ENCODE data around the gene HAPLN2. TPM values are rescaled to one million over a fixed set of nuclear protein-coding genes. Genes with fewer than 3 reads are reported as not detected.
"Not testable (repeated sequence)": the region's sequence is repeated elsewhere in the genome, so short reads cannot be mapped to it uniquely, and the experiment has no call there.

The HAPLN2 gene
- total RNA-seq, 1 donor from 2014 or later: 1.4 TPM

DNA sequence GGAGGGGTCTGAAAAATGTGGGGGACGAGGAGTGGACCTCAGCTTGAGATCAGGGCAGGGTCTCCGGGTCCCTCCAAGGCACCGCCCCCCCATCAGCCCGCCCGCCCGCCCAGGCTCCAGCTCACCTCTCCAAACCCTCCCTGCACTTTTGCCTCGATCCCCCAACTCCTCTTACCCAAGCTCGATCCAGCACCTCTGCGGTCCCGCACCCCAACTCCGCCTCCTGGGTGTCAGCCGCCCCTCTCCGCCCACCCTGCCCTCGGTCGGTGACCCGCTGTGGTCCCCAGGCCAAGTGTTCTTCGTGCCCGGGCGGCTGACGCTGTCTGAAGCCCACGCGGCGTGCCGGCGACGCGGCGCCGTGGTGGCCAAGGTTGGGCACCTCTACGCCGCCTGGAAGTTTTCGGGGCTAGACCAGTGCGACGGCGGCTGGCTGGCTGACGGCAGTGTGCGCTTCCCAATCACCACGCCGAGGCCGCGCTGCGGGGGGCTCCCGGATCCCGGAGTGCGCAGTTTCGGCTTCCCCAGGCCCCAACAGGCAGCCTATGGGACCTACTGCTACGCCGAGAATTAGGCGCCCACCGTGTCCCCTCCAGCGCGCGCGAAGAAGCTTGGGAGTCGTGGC lies 5.7 kb downstream of the HAPLN2 start:
- Histone ChIP-seq H3K27ac (no peak overlapping the region), H3K4me1 (peaks cover 8 to 17% of the 10 kb centered on the region in 2 donors), H3K27me3 (peaks cover 29% of the 10 kb centered on the region), H3K4me3 (peak overlapping the region; percentile 31 to 62), H3K36me3 (no peaks in the 10 kb centered on the region), H3K9me3 (no peaks in the 10 kb centered on the region)
- no peak for DNase-seq (ENCODE audit: low spot score in 2 of 2)
- TF ChIP-seq, protein P1, sequence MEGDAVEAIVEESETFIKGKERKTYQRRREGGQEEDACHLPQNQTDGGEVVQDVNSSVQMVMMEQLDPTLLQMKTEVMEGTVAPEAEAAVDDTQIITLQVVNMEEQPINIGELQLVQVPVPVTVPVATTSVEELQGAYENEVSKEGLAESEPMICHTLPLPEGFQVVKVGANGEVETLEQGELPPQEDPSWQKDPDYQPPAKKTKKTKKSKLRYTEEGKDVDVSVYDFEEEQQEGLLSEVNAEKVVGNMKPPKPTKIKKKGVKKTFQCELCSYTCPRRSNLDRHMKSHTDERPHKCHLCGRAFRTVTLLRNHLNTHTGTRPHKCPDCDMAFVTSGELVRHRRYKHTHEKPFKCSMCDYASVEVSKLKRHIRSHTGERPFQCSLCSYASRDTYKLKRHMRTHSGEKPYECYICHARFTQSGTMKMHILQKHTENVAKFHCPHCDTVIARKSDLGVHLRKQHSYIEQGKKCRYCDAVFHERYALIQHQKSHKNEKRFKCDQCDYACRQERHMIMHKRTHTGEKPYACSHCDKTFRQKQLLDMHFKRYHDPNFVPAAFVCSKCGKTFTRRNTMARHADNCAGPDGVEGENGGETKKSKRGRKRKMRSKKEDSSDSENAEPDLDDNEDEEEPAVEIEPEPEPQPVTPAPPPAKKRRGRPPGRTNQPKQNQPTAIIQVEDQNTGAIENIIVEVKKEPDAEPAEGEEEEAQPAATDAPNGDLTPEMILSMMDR (IDR thresholded peaks at IDR 0.05): no peak
- intact Hi-C loops (cut with DNase I): no loop called here

DNA sequence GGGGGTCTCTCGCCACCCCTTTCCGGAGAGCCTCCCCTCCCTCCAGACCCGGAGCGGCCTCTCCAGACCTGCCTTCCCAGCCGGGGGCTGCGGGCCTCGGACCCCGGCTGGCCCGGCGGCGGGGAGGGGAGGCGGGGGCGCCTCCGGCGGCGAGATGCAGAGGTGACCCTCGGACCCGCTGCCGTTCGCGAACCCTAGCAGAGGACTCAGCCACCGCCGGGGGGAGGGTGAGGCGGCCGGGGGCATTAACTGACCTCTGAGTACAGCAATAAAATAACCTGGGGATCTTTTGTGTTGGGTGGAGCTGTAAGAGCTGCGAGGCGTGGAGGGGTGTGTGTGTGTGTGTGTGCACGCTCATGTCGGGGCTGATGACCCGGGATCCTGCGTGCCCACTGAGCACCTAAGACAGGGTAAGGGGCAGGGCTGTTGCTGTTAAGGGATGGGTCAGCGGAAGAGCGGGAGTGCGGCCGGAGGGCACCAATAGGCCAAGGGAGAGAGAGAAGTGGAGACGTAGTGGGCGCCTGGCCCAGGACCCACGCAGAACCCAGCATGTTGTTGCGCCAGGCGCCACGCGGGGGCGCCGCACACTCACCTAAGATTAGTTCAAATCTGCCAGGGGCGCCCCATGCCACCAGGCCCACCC lies 6.3 kb downstream of the HAPLN2 start:
- Histone ChIP-seq H3K27me3 (peaks cover 29% of the 10 kb centered on the region), H3K4me3 (peak overlapping the region; percentile 31 to 62), H3K9me3 (no peaks in the 10 kb centered on the region), H3K4me1 (peaks cover 8 to 17% of the 10 kb centered on the region in 2 donors), H3K27ac (no peak overlapping the region), H3K36me3 (no peaks in the 10 kb centered on the region)
- TF ChIP-seq, protein P1 (IDR thresholded peaks at IDR 0.05): peak; percentile 67 to 80 (median 70)
- intact Hi-C loops (cut with DNase I): loop anchor here (1.0 kb wide), 1 partner anchor 32 kb away; no protein-coding TSS in a partner anchor
- DNase-seq (ENCODE audit: low spot score in 2 of 2): no peak

DNA sequence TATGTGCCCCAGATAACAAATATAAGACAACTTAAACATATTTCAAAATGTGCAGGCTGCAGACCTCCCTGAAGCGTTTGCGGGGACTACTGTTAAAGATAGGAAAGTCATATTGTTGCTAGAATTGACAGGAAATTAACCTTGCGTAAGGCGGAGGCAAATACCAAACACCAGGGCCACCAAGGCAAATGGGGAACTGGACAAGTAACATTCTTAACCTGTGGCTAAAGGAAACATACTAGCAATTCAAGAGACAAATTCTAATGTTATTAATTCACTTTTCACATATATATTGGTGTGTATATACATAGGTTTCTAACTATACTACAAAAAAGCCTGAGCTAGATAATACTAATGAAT lies 6.8 kb downstream of the HAPLN2 start:
- TF ChIP-seq, protein P1 (IDR thresholded peaks at IDR 0.05): no peak
- intact Hi-C loops (cut with DNase I): loop anchor here (1.0 kb wide), 1 partner anchor 31 kb away; no protein-coding TSS in a partner anchor
- peaks cover 29% of the 10 kb centered on the region for H3K27me3 ChIP-seq

DNA sequence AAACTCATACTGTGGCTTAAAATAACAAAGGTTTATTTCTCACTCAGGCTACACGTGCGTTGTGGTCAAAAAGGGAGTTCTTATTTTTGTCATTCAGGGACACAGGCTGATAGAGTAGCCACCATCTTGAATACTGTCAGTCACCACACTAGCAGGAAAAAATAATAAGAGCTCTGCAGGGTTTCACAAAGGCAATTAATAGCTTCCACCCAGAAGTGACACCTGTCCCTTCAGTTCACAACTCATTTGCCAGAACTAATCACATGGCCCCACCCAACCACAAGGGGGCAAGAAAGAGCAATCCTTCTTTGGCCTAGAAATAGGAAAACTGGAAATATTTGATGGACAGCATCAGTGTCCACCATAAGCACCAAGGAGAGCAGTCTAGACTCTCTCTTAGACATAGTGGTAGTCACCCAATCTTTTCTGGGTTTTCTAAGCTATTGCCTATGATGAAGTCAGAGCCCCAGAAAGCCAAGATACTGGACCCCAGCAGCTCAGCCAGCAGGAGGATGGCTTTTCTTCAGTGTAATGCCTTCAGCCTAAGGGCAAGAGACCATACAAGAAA lies 8.2 kb downstream of the HAPLN2 start:
- Histone ChIP-seq H3K4me1 (peaks cover 8 to 17% of the 10 kb centered on the region in 2 donors), H3K4me3 (no peak overlapping the region), H3K9me3 (no peaks in the 10 kb centered on the region), H3K27me3 (peaks cover 29% of the 10 kb centered on the region), H3K36me3 (no peaks in the 10 kb centered on the region), H3K27ac (no peak overlapping the region)
- TF ChIP-seq, protein P1 (IDR thresholded peaks at IDR 0.05): peak; percentile 18 to 53 (median 45)
- DNase-seq (ENCODE audit: low spot score in 2 of 2): no peak
- intact Hi-C loops (cut with DNase I): loop anchor here (1.0 kb wide), 1 partner anchor 51 kb away; no protein-coding TSS in a partner anchor

More for the DNA sequence above, 6.8 kb downstream of the HAPLN2 start:
- no peak for DNase-seq (ENCODE audit: low spot score in 2 of 2)
- no peaks in the 10 kb centered on the region for H3K9me3 ChIP-seq
- no peak overlapping the region for H3K27ac ChIP-seq
- no peaks in the 10 kb centered on the region for H3K36me3 ChIP-seq
- peak overlapping the region in 1 of 2 donors; percentile 62 for H3K4me3 ChIP-seq
- peaks cover 8 to 17% of the 10 kb centered on the region in 2 donors for H3K4me1 ChIP-seq

DNA sequence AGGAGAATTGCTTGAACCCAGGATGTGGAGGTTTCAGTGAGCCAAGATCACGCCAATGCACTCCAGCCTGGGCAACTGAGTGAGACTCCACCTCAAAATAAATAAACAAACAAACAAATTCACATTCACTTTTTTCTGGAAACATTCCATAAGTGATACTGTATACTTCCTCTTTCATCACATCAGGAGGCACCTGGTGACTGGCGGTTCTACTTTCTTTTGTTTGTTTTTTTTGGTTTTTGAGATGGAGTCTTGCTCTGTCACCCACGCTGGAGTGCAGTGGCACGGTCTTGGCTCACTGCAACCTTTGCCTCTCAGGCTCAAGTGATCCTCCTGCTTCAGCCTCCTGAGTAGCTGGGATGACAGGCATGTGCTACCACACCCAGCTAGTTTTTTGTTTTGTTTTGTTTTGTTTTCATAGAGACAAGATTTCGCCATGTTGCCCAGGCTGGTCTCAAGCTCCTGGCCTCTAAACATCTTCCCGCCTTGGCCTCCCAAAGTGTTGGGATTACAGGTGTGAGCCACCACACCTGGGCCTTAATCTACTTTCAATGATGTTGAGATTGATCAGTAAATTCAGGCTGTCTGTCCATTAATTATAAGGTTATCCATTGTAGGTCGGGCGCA lies 10.7 kb downstream of the HAPLN2 start:
- H3K27ac ChIP-seq: no peak overlapping the region
- H3K4me3 ChIP-seq: no peak overlapping the region
- H3K9me3 ChIP-seq: no peaks in the 10 kb centered on the region
- intact Hi-C loops (cut with DNase I): no loop called here
- H3K4me1 ChIP-seq: peaks cover 5 to 7% of the 10 kb centered on the region in 2 donors
- H3K36me3 ChIP-seq: no peaks in the 10 kb centered on the region
- H3K27me3 ChIP-seq: peaks cover 15% of the 10 kb centered on the region
- TF ChIP-seq, protein P1 (IDR thresholded peaks at IDR 0.05): no peak
- DNase-seq (ENCODE audit: low spot score in 2 of 2): no peak

DNA sequence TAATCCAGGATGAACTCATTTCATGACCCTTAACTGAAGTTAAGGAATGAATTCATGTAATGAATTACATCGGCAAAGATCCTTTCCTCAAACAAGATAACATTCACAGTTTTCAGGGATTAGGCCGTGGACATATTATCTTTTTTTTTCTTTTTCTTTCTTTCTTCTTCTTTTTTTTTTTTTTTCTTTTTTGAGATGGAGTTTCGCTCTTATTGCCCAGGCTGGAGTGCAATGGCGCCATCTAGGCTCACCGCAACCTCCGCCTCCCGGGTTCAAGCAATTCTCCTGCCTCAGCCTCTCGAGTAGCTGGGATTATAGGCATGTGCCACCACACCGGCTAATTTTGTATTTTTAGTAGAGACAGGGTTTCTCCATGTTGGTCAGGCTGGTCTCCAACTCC lies 11.9 kb downstream of the HAPLN2 start:
- H3K4me3 ChIP-seq; H3K4me1 ChIP-seq; H3K9me3 ChIP-seq; H3K27ac ChIP-seq; intact Hi-C loops (cut with DNase I); DNase-seq (ENCODE audit: low spot score in 2 of 2); H3K36me3 ChIP-seq; H3K27me3 ChIP-seq: not testable (repeated sequence)

All from ascending aorta (tissue), 2 donors.